RCC 7860 (cell line): ENCODE data around the gene ERLEC1.
"Not testable (repeated sequence)": the region's sequence is repeated elsewhere in the genome, so short reads cannot be mapped to it uniquely, and the experiment has no call there.

ENCODE experiments used
- DNase-seq: peaks from one replicate; pipeline ENCODE4 v3.0.0-alpha.2; 2015; ENCODE audit warnings: low spot score
- FAIRE-seq: peaks from 2 replicates; lab custom pipeline; 2012; peaks lifted over from hg19 to GRCh38; lab: Jason Lieb, UNC

ERLEC1 gene

DNA sequence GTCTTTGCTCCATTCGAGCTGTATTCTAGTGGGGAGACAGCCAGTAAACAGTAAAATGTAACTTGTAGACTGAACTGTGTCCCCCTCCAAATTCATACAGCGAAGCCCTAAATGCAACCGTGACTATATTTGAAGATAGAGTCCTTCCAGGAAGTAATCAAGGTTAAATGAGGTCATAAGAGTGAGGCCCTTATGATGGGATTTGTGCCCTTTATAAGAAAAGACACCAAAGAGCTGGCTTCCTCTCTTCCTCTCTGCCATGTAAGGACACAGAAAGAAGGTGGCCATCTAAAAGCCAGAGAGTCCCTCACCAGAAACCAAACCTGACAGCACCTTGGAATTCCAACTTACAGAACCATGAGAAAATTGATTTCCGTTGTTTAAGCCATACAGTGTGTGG is 41.5 kb downstream of the ERLEC1 start:
- FAIRE-seq (no peak), DNase-seq (no peak)

DNA sequence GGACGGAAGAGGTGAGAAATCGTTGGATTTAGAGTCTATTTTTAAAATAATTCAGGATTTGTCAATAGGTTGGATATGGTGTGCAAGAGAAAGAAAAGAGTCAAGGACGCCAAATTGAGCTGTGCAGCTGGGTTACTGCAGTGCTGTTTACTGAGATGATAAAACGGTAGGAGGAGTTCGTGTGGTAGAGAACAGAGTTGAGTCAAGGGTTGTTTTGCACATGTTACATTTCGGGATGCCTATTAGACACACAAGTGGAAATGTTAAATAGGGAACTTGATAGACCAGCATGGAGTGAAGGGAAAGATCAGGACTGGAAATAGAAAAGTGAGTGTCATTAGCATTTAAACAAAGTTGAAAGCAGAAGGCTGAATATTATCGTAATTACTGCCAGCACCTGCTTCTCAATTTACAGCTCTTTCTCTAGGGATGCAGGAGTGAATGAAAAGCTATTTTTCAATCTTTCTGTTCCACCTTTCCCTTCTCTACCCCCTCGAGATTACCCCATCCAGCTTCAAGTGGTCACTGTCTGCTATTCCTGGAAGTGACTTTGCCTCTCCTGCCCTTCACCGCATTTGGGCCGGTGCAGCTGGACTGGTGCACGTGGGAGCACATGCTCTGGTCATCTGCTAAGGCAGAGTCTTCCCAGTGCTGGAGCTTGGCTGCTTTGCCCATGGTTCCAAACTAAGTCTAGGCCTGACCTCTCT is 42.6 kb downstream of the ERLEC1 start:
- no peak for DNase-seq
- no peak for FAIRE-seq

DNA sequence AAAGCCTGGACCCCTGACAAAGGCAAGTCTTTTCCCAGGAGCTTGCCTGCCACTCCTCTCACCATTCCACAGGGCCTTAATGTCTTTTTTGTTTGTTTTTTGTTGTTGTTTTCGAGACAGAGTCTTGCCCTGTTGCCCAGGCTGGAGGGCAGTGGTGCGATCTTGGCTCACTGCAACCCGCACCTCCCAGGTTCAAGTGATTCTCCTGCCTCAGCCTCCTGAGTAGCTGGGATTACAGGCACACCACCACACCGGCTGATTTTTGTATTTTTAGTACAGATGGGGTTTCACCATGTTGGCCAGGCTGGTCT is 43.1 kb downstream of the ERLEC1 start:
- DNase-seq, FAIRE-seq: not testable (repeated sequence)

DNA sequence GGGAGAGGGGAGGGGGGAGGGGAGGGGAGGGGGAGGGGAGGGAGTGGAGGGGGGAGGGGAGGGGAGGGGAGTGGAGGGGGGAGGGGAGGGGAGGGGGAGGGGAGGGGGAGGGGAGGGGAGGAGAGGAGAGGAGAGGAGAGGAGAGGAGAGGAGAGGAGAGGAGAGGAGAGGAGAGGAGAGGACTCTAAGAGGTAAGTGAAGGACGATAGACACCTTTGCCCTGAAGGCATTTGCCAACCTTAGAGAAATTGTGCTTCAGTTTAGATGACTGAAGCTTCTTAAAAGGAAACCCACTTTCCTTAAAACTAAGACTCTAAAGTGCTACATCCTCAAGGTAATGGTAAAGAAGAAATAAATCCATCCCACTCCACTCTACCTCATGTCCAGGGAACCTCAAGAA is 53.7 kb downstream of the ERLEC1 start:
- DNase-seq = no peak
- no peak for FAIRE-seq

DNA sequence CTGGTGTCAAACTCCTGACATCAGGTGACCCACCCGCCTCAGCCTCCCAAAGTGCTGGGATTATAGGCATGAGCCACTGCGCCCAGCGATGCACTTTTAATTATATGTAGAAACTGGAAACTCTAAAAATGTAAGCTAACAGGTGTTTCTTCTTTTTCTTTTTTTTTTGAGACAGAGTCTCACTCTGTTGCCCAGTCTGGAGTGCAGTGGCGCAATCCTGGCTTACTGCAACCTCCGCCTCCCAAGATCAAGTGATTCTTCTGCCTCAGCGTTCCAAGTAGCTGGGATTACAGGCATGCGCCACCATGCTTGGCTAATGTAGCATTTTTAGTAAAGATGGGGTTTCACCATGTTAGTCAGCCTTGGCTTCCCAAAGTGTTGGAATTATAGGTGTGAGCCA is 54.8 kb downstream of the ERLEC1 start:
- FAIRE-seq, DNase-seq: not testable (repeated sequence)

DNA sequence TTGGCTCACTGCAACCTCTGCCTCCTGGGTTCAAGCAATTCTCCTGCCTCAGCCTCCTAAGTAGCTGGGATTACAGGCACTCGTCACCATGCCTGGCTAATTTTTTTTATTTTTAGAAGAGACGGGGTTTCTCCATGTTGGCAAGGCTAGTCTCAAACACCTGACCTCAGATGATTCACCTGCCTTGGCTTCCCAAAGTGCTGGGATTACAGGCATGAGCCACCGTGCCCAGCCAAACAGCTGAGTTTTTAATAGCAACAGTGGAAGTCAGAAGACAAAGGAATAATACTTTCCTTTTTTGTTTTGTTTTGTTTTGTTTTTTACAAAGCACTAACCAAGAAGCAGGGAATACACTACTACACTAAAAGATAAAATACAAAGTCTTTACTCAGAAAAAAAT is 56.0 kb downstream of the ERLEC1 start:
- no peak for DNase-seq
- no peak for FAIRE-seq

DNA sequence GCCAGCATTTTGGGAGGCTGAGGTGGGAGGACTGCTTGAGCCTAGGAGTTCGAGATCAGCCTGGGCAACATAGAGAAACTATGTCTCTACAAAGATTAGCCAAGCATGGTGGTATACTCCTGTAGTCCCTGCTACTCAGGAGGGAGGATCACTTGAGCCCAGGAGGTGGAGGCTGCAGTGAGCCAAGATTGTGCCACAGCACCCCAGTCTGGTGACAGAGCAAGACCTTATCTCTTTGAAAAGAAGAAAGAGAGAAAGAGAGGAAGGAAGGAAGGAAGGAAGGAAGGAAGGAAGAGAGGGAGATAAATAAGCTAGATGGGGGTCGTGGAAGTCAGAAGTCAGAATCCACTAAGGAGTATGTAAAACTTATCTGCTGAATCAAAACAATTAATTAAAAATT is 56.8 kb downstream of the ERLEC1 start:
- no peak for DNase-seq
- FAIRE-seq = no peak

DNA sequence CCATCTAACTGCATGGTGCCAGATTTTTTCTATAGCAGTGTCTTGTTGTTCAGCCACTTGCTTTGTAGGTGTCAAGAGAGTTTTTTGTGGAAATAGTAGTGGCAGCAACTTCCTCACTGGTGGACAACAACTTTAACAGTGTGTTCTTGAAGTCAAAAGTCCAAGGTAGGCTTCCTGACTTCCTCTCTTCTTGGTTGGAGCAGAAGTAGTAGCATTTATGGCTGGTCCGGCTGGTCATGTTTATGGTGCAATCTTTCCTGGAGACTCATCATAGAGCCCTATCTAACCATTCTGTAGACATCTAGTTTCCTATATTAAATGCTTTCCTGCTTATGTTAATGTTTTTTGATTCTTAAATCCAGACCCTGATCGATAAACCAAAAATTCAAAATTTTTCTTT is 61.2 kb downstream of the ERLEC1 start:
- no peak for DNase-seq

DNA sequence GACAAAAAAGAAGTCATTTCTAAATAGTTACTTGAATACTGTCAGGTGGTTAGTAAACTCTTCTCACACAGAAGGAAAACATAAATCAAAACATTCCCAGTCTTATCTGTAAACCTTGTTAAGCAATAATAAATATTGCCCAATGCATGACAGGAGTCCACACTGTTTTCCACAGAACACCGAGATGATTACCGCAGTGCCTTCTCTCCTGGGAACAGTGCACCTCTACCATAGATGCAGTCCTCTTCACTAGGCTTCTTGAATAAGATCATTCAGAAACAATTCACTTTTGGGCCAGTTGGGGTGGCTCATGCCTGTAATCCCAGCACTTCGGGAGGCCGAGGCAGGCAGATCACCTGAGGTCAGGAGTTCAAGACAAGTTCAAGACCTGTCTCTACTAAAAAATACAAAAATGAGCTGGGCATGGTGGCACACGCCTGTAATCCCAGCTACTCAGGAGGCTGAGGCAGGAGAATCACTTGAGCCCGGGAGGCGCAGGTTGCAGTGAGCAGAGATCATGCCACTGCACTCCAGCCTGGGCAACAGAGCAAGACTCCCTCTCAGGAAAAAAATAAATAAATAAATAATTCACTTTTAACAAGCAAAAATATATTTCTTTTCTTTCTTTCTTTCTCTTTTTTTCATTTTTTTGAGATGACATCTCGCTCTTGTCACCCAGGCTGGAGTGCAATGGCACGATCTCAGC is 64.4 kb downstream of the ERLEC1 start:
- not testable (repeated sequence) for DNase-seq, FAIRE-seq

More for the DNA sequence above, 61.2 kb downstream of the ERLEC1 start:
- no peak for FAIRE-seq

DNA sequence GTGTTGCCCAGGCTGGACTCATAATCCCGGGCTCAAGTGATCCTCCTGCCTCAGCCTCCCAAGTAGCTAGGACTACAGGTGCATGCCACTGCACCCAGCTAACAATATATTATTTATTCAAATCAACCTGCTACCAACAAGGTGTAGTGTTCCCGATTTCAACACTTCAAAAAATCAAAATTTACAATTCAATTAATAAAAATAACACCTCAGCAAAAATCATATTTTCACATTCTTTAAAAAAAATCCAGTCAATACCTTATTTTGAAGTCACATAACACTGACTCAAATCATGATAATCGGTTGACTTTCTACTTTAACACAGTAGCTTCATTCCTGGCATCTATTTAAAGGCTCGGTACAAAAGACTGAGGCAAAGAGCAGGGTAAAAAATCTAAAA is 65.7 kb downstream of the ERLEC1 start:
- no peak for DNase-seq
- no peak for FAIRE-seq

DNA sequence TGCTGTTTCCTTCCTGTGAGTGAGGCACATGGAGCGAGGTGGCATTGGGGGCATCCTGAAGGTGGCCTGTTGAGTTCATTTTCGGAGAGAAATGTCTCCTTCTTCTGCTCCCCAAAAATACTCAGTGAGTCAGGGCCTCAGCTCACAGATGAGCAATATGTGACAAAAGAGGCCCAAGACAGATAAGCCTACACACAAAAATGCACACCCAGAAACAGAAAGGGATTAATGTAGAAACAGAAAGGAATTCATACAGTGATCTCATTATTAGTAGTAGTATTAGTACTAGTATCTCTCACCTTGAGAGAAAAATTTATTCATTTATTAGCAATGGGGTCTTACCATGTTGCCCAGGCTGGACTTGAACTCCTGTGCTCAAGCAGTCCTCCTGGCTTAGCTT is 67.8 kb downstream of the ERLEC1 start:
- DNase-seq (no peak), FAIRE-seq (no peak)

DNA sequence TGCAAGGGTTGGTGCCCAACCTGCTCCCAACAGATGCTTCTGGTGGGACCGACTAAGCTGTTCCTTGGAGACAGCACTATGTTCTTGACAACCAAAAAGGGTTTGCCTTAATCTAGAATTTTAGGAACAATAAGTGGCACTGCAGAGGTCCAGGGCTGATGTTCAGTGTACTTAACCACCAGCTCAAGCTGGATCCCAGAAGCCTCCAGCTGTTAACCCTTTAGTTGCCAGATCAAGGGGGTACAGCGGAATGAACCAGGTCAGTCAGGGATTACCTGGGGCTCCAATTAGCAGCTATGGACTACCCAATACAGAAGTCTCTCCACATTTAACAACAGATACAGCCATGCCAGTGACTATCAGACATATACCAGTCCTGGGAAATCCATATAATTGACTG is 69.4 kb downstream of the ERLEC1 start:
- no peak for DNase-seq
- no peak for FAIRE-seq

DNA sequence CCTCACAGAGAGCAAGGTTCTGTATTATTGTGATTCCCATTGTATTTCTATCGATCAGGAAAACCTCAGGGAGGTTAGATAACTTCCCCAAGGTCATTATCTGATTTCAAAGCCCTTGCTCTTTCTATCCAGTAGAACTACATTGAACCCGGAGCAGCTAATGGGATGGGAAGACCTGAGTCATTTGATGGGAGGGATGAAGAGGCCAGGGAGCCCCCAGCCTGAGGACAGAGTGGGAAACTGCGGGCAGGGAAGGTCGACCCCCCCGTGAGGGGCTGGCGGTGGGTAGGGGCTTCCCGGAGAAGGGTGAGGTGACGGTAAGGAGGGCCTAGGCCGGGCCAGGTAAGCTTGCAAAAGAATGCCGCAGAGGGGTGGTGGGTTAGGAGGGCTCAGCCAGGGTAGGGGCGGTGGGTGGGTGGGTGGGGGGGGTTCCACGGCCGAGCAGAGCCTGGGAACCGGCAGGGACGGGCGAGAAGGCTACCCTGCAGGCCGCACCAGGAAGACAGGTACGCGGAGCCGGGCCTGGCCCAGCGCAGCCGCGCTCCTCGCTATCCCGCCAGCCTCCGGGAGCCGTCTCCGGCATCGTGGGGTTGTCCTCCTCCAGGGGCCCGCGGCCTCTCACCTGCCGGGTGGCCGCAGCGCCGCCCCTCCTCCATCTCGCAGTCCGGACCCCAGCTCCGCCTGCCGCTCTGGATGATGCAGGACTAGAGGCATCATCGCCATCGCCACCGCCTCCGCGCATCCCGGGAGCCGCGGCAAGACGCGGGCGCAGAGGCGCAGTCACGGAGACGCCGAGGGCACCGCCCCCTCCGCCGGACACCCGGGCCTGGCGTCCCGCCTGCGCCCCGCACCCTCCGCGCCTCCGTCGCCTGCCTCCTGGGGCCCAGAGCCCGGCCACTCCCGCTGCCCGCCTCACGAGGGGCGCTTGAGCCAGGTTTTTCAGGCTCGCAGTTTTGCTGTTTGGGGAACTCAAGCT is 72.7 kb downstream of the ERLEC1 start, which contains the start of gene GPR75:
Gene GPR75, minus strand, starts transcription at position 762 of the 976 bp plus-strand sequence. CDS start 5,211 bp downstream, outside the sequence.
- FAIRE-seq = no peak
- no peak for DNase-seq

DNA sequence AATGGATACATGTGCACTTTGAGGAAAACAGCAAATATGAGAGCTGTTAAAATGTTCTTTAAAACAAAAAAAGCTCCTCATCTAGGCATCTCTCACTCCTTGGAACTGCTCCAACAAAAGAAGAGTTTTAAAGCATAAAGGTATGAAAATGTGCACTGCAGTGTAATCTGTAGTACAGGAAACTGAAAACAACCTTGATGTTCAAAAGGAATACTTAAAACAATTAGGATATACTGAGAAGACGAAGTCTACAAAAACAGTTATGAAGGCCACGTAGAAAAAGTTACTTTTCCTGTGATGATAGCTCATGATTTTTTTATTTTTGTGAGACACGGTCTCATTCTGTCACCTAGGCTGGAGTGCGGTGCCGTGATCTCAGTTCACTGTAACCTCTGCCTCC is 75.0 kb downstream of the ERLEC1 start:
- FAIRE-seq = no peak
- no peak for DNase-seq

DNA sequence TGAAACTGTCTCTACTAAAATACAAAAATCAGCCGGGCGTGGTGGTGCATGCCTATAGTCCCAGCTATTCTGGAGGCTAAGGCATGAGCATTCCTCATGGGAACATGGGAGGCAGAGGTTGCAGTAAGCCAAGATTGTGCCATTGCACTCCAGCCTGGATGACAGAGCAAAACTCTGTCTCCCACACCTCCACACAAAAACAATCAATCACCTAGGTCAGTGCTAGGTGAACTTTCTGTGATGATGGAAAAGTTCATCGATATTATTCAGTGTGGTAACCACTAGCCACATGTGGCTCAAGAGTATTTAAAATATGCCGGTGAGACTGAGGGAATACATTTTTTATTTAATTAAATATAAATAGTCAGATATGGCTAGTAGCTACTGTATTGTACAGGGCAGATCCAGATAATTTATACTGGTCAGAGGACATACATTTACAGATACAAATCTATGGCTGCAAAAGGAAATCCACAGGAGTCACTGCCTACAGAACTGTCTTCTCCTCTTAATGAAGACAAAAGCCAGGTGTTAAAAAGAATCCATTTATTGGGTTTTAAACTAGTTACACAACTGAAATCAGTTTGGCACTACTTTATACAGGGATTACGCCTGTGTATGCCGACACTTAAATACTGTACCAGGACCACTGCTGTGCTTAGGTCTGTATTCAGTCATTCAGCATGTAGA is 76.8 kb downstream of the ERLEC1 start:
- FAIRE-seq = no peak
- DNase-seq = no peak

DNA sequence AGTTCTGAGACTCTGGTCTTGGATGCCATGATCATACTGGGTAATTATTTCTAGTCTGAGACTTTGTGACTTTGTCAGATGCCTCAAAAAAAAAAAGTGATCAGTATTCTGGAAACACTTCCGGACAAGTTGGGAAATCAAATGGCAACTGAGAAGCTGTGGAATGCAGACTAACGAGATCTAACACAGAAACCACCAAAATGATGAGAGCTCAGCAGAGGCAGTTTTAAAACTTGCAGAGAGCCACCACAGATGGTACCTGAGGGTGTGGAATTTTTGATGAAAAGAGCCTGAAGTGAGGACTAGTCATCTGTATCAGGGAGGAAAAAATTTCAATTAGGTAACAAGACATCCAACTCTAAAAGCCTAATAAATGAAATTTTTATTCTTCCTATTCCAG is 78.4 kb downstream of the ERLEC1 start:
- no peak for FAIRE-seq
- no peak for DNase-seq

DNA sequence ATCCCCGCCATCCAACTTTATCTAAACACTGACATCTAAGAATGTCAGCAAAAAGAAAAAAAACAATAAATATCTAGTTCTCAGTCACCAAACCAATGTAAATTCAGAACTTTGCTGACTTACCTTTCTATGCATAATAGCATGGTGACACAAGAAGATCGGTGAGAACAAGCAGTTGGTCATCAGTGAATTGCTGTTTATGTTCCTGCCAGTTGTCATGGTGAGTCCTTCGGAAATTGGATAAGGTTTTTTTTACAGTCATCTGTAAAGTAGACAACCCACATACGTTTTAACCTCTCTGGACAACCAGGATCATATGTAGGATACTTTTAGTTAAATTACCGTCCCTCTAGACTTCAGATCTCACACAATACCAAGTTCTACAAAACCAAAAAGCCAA is 79.1 kb downstream of the ERLEC1 start:
- no peak for DNase-seq
- no peak for FAIRE-seq

DNA sequence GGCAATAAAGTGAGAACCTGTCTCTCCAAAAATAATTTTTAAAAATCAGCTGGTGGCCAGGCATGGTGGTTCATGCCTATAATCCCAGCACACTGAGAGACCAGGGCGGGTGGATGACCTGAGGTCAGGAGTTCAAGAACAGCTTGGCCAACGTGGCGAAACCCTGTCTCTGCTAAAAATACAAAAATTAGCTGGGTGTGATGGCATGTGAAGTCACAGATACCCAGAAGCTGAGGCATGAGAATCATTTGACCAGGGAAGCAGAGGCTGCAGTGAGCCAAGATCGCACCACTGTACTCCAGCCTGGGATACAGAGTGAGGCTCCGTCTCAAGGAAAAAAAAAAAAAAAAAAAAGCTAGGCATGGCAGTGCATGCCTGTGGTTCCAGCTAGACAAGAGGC is 80.3 kb downstream of the ERLEC1 start:
- FAIRE-seq = no peak

DNA sequence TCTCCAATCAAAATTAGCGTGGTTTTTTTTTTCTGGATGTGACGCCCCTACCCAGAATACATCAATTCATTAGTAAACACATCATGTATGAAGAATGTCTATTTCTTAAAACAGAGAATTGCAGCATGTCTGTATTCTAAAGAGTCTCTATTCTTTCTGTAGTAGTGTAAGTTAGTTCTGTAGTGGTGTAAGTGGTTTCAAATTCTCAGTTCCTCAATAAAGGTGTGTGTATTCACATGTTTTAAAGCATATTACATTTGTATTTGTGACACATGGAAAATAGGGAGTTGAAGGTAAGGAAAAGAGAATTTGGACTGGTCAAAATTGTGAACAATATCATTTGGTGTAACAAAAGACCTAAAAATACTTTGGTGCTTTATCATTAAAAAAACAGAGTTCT is 80.9 kb downstream of the ERLEC1 start:
- DNase-seq = no peak
- no peak for FAIRE-seq

More for the DNA sequence above, 80.3 kb downstream of the ERLEC1 start:
- DNase-seq = no peak
